Measurements from ENCODE around the gene C1orf74.

C1orf74 gene

DNA sequence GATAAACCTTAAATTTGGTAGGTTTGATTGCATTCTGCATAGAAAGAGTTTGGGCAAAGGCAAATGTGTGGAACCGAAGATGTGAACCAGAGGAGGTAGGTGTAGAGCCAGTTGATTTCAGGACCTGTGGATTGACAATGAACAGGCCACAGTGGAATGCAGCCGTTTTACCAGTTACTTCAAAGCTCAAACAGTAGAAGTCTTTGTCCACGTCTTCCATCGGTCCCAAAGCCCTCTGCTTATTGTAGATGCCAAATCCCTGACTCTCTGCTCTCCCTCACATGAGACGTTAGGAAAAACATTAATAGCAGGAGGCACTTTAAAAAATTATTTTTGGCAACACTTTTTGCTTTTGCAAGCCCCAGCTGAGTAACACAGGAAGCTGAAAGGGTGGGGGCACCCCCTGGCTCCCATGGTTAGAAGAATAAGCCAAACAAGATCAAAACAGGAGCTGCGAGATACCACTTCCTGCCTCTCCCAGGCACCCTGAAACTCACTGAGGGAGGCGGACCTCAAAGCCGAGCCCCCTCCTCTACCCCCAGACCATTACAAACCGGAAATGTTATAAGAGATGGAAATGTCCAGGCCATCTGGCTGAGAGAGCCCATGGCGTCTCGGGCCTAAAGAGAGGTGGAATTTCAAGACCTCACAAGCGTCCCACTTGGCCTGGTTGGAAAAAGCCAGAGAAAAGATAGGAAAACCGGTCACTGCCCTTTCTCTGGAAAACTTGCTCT, 15.0 kb downstream of the C1orf74 start:
- DNase-seq, result no peak

DNA sequence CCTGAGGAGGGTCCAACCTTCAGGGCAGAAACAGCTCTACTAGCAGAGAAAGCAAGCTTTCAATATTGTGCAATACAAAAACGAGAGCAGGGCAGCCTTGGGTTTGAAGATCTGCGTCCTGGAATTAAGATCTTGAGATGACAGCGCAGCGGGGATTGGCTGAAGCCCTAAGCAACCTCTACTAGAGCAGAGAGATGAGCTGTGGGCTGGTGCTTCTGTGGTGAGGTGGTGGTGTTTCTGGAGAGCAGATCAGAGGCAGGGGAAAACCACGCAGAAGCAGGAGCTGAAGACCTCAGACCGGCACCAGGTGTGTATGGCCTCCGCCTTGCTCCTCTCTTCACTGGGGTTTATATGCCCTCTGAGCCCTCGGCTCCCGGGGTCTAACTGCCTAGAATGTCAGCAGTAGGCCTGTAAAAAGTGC, 16.0 kb downstream of the C1orf74 start:
- DNase-seq, result no peak

DNA sequence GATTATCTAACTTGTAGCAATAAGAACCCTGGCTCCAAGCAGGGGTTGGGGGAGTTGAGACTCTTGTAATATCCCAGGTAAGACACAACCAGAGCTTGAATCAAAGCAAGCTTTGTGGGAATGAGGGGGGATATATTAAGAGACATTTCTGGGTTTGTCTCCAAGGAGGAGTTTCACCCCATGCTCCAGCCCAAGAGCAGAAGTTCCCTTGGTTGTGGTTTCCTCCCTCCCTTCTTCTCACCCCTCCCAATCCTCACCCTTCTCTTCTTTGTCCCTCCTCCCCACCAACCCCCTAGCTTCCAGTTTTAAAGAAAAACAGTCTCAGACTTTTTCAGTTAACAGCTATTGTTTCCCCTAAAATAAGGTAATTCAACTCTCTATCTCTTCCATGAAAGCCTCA, 16.7 kb downstream of the C1orf74 start:
- no peak for DNase-seq

DNA sequence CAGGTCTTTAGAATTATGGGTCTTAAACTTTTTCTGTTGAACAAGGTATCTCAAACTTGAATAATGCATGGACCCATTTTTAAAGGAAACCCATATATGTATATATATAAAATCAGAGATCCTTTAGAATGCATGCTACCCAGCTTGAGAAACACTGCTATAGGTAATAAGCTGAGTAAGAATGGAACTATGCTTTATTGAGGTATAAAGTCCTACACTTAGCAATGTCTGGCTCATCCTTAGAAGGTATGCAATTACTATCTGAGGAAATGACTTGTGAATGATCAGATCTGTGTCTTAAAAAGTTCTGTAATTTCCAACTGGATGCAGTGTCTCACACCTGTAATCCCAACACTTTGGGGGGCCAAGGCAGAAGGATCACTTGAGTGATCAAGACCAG, 17.3 kb downstream of the C1orf74 start:
- no peak for DNase-seq

DNA sequence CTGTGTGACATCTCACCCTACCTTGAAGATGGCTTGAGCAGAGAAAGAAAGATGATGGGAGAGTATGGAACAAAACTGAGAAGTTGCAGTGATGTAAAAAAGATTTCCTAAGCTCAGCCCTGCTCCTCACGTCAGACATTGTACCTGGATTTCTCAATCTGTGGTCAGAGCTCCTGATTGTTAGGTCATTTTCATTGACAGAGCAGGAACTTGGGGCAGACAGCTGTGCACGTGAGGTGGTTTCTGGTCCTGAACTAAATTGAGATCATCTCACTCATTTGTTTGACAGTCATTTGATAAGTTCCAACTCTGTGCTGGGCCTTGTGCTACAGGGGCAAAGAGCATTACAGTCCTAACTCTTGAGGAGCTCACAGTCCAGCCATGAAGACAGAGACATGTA, 18.3 kb downstream of the C1orf74 start:
- no peak for DNase-seq

DNA sequence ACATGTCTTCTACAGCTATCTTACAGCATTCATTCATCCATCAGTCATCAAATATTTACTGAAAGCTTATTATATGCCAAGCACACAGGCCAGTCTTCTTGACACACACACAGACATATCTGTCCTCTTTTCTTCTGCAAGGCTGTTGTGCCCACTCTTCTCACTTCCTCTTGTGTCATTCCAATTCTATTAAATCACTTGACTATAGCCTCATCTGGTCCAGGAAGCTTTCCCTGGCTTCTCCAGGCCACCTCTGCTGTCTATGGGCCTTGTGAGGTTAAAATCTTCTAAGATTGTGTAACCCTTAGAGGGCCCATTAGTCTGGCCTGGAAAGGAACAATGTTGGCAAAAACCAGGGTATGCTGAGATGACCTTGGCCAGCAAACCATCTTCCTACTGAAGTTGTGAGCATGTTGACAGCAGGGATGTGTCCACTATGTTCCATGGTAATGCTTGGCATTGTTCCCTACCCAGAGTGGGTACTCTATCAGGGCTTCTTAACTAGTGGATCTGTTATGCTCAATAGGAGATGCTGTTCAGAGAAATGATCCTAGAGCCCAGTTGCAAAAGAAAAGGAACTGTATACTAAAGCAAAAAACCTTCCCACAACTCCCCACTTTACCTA, 23.2 kb downstream of the C1orf74 start:
- no peak for DNase-seq

DNA sequence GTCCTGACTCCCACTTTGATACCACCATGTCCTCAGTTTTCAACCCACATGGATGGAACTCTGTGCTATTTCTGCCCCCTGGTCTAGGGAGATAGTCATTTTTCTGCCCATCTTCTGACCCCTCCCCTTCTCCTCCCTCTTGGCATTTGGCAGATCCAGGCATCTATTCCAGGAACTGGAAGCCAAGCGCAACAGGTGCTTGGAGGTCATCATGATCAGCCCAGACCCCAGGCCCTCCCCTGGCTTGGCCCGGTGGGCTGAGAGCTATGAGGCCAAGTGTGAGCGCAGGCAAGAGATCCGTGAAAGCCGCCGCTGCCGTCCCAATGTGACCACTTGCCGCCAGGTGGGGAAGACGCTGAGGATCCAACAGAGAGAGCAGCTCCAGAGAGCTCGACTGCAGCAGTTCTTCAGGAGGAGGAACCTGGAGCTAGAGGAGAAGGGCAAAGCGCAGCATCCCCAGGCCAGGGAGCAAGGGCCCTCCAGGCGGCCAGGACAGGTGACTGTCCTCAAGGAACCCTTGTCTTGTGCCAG, 24.5 kb downstream of the C1orf74 start:
- DNase-seq, result no peak

DNA sequence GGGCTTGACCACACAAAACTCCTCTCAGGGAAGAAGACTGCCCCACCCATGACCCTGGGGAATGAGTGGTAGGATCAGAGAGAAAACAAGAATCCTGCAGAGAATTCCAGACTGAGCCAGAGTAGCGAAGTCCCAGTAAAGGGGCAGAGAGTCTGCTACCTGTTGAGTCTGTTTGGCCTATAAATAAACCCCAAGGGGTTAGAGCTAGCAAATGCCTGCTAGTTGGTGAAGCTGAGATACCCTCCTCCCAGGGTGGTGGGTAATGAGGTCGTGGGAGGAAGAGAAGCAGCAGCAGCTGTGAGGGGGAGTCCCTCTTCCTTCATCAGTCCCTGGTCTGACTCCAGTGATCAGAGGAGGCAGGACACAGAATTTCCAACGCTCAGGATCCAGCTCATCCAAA, 26.0 kb downstream of the C1orf74 start:
- DNase-seq, result no peak

DNA sequence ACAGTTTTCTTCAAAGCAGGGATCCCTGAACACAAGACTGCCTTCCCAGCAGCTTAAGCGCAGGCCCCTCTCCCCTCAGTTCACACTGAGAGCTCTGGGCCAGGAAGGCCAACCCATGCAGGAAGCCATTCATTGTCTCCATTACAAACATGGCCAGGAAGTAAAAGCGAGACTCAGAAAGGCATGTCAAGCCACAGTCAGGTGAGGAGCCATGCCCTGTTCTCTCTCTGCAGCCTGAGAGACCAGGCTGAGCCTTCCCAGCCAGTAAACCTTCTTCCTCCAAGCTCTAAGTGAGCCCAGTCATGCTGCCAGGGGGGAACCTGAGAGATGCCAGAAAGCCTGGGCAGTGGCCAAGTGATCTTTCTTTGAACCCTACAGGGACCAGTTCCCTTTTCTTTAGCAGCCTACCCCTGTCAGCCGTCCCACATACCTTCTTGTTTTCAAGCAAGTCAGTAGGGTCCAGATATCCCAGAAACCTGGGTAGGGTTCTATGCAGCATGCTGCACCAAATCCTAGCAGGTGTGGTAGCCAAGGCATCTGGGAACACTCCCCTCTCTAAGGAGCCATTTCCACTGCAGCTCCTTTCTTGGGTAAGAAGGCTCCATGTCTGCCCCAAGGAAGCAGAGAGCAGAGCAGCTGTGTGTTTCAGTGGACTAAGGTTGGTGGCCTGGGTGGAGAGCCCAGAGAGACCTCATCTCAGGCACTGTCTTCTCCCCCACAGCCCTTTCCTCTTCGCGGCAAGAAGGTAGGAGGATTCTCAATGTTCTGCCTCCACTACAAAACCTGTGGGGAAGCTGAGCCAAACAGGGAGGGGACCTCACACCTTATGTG, 27.5 kb downstream of the C1orf74 start:
- DNase-seq, result no peak

DNA sequence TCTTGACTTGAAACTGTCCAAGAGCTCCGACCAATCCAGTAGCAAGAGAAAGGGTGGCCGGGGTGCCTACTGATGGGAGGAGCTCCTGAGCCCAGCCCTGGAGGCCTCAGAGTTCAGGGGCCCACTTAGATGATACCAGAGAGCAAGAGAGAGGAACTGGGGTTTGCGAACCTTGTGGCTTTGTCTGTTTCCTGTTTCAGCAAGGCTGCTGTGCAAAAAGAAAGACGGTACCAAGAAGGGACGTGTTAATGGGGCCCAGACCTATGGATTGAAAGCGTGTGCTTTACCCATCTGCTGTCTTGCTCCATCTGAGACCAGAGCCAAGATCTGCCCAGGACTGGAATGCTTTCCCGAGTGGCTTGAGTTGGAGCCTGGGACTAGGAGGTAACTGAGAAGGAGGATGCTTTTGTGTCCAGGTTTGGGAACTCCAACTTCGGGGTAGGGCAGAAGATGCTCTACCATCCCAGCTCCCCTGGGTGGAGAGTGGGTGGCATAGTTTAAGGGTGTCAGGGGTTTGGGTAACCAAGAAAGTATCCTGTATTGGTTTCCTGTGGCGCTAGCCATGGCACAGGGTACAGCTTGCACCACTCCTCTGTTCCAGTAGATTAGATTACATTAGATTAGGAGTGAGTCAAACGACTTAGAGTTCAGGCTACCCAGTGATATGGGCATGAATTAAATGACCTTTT, 28.3 kb downstream of the C1orf74 start, which contains the start of gene TRAF3IP3:
Gene TRAF3IP3, plus strand, starts transcription at position 128 of the 689 bp plus-strand sequence. CDS start 3,987 bp downstream, outside the sequence.
- DNase-seq, result no peak

DNA sequence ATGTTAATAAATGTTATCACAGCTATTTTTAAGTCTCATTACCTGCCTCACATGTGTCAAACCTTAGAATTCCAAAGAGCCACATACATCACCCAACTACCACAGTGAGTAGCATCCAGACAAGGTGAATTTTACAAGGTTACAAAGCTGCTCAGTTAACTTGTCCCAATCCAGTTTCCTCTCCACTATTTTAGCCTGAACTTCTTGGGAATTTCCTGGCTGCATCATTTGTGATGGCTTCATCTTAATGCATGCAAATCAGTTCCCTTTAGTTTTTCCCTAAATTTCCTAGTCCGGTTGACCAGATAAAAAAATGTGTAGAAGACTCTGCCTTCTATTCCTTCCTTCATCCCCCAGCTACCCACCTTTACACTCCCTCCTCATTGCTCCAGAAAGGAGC, 29.1 kb downstream of the C1orf74 start:
- no peak for DNase-seq

DNA sequence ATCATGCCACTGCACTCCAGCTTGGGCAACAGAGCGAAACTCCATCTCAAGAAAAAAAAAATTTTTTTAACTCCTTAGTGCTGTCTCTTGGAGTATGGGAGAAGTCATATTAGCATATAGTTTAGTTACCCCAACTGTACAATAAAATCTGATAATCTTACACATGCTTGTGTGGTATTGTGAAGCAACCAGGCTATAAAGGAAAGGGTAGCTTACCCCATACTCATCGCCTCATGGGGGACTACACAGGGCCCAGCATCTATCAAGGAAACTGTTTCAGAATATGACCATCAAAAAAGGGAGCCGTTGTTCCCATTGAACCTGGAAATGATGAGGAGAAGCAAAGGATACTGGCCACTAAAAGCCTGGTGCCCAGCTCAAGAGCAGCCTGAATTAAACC, 31.5 kb downstream of the C1orf74 start:
- no peak for DNase-seq

DNA sequence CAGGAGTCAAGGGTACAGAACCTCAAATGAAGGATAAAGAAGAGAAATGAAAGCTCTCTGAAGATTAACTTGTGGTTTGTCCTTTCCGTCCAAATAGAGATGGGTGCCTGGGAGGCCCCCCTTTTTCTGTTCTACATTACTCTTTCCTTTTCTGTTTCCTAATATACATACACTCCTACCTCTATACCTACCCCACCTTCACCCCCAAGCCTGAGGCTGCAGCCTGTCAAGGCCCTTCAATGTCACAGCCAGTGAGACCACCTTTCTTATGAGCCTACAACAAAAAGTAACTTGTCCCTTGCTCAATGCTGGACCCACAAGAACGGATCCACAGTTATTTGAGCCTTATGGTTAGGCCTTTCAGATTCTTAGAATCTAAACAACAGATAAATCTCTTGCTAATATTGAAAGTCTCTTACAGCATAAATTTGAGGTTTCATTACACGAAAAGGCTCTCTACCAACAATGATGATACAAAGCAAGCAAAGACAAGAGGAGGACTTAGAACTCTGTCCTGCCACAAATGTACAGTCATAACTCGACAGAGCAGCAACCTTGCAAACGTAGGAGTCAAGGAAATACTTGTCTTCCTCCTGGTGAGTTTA, 32.6 kb downstream of the C1orf74 start:
- DNase-seq, result no peak

DNA sequence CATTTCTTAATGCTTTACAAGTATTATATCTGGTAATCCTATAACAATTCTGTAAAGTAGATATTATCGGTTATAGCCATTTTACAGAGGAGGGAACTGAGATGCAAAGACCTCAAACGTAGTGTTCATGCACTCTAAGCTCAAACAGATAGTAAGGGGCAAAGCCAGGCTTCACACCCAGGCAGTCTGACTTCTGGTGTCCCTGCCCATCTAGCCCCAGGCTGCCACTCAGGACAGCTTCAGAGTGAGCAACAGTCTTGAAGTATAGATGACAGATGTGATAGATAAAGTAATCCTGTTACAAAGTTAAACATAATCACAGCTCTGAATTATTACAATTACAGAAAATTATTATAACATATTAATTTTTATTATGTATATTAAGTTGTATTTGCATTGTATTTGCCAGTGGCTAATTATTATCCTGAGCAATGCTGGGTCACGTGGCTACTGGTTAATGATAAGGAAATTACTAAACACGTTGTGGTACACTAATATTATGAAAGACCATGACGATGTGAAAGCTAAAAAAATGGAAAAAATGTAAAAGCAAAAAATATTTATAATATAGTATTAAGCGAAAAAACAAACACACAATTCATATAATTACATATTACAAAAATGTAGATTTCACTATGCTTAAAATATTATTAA, 34.6 kb downstream of the C1orf74 start:
- no peak for DNase-seq

DNA sequence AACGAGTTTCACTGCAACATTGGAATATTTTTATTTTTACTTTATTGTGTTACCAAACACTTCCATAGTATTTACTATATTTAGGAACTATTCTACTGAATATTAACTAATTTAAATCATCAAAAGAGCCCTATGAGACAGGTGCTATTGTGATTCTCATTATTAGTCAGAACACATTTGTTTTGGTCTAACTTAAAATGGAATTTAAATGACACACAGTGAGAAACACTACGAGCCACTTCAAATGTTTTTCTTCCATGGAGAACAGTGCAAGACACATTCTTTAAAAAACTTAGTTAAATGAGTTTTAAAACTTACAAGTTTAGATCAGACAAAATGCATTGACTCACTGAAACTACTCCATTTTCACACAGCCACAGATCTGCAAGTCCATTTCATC, 35.2 kb downstream of the C1orf74 start:
- no peak for DNase-seq

DNA sequence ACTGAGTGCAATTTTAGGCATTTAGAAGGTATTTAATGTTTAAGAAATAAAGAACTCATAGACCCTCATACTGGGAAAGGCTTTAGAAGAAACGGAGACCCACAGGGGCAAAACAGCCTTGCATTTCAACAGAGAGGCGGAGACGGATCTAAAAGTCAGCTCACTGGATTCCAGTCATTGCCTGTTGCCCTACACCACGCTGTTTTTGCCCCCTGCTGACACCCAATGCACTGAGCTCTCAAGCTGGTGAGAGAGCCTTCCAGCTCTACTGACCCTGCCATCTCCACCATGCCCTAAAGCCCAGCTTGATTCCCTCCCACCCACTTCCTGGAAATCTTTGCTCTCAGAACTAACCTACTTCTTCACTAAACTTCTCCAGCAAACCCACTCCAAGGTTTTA, 35.7 kb downstream of the C1orf74 start:
- DNase-seq, result no peak

DNA sequence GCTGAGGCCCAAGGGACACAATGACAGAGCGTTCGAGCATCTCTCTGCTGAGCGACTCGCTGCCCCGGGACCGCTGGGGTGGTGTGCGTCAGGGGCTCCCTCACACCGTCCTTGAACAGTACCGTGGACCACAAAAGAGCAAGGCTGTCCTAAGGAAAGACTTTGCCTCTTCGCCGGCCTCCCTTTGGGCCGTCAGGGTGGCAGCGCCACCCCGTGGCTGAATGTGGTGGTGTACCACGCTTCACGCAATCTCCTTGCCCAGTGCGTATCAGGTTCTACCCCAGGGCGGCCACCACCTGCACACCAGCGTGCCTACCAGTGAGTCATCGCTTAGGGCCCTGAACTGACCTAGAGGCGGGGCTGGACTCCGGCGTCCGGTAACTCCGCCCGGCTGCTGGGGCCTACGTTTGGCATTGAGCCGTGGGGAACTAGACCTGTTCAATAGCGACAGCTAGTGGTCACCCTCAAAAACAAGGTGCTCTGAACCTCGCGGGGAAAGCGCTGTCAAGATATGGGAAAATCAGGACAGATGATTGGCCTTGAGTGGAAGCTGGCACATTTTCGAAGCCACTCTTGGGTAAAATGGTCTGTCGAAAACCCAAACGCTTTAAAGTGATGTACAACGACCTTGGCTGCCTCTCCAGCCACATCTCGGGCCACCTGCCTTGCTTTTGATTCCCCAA, 36.6 kb downstream of the C1orf74 start:
- DNase-seq, result no peak

DNA sequence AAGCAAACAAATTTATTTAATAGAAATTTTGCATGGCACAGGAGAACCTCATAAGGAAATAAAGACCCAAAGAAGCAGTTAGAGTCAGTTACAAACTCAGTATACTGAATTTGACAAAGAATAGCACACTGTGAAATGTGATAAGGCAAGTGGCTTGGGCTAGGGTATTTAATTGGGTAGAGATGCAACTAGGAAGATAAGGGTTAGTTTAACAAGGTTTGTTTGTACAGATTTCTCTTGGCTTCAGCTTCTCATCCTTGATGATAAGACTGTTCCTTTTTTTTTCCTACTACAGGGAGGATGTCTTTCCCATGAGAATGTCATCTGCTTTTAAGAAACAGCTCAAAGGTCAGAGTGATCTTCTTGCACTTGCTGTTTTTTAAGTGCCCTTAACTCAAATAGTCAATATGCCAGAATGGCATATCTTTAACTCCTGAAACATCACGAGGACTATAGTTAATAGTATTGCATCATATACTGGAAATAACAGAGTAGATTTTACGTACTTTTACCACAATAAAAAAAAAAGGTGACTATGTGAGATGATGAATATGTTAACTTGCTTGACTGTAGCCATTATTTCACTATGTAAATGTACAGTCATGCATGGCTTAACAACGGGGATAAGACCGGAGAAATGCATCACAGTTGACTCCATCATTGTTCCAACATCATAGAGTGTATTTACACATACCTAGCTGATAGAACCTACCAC, 37.8 kb downstream of the C1orf74 start:
- no peak for DNase-seq

DNA sequence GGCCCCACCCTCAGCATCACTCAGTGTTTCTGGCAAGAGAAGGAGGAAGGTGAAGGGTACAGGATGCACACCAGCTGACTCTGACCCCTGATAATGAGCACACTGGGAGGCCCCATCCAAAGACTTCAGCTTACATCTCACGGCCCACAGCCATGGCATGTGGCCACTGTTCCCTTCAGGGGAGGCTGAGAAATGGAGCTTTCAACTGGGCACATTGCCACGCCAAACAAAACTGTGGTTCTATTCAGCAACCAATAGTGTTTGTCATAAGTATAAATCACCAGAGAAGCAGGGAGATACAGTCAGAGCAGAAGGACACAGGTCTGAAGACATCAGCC, 41.2 kb downstream of the C1orf74 start:
- no peak for DNase-seq

DNA sequence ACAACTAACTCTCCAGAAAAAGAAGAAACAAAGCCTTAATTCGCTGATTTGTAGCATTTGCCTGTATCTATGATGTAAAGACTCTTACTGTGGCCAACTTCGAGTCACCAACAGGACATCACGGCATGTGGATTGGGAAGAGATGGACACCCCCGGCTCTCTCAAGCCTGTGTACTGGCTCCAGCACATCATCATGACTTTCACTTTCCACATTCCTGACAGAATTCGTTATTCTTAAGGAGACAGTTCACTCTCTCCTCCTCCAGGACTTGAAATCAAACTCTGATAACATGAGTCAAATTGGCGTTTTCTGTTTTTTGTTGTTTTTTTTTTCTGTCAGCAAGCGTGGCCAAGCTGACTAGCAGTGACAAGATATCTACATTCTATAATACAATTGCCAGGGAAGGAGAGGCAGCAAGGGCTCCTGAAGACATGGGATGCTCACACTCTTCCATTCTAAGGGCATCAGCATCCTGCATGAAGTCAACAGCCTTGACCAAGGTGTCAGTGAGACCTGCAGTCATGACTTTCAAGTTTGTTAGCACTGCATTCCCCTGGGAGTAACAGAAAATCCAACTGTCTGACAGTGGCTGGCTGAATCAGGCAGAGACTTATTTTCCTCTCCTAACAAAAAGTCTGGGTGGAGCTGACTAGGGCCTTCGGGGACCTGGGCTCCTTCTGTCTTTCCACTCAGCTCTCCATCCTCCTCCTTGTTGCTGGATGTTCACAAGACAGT, 41.8 kb downstream of the C1orf74 start:
- no peak for DNase-seq
